OCI-LY7 (cell line): ENCODE measurements around the gene FHL3. TPM values are rescaled to one million over a fixed set of nuclear protein-coding genes. Genes with fewer than 3 reads are reported as not detected.

Experiments
- BruUV-seq: library from RNA; stranded (reverse); fragments of 400-500 nt; replicated peaks from 2 replicates; lab custom pipeline; 2021; lab: Mats Ljungman, UMichigan
- CTCF ChIA-PET: fragments of 300-600 bp; sonication (Branson Sonifier 250); formaldehyde crosslinking; loops from one replicate; lab custom pipeline; 2022; ENCODE audit warnings: antibody characterized with exemption; ENCODE audit not compliant: unreplicated experiment; lab: Charles Lee
- POLR2A ChIA-PET: fragments of 300-600 bp; sonication (Branson Sonifier 250); formaldehyde crosslinking; loops from one replicate; lab custom pipeline; 2022; ENCODE audit warnings: antibody characterized with exemption; lab: Charles Lee
- DNase-seq: peaks from one replicate; pipeline ENCODE4 v3.0.0-alpha.2; 2015; ENCODE audit warnings: low spot score
- H2AFZ ChIP-seq: fragments of 200-600 bp; sonication (generic), shearing (Covaris generic); 2 replicates; pipeline ENCODE4 v1.6.1; 2014; ENCODE audit warnings: mild to moderate bottlenecking, antibody characterized with exemption, low read length, moderate library complexity
- H3K27ac ChIP-seq: fragments of 200-600 bp; sonication (generic); 2 replicates; pipeline ENCODE4 v1.5.1; 2014; ENCODE audit warnings: mixed run types, low read depth, mild to moderate bottlenecking, moderate library complexity, low read length, inconsistent platforms; ENCODE audit not compliant: poor library complexity, severe bottlenecking
- H3K36me3 ChIP-seq: fragments of 200-600 bp; sonication (generic); 2 replicates; pipeline ENCODE4 v1.6.1; 2014; ENCODE audit warnings: mild to moderate bottlenecking, antibody characterized with exemption, low read length, moderate library complexity, mixed read lengths; ENCODE audit not compliant: insufficient read depth
- H3K4me1 ChIP-seq: fragments of 200-600 bp; sonication (generic); 2 replicates; pipeline ENCODE4 v1.5.1; 2014; ENCODE audit warnings: mild to moderate bottlenecking, low read length; ENCODE audit not compliant: insufficient read depth, poor library complexity, severe bottlenecking
- H3K4me2 ChIP-seq: fragments of 200-600 bp; sonication (generic); 2 replicates; pipeline ENCODE4 v1.6.1; 2014; ENCODE audit warnings: mild to moderate bottlenecking, low read length
- H3K4me3 ChIP-seq: fragments of 200-600 bp; sonication (generic); 2 replicates; pipeline ENCODE4 v1.5.1; 2014; ENCODE audit warnings: mild to moderate bottlenecking, low read depth, low read length; ENCODE audit not compliant: poor library complexity, severe bottlenecking
- H3K79me2 ChIP-seq: fragments of 200-600 bp; sonication (generic); 2 replicates; pipeline ENCODE4 v1.6.1; 2016; ENCODE audit warnings: low read depth, mild to moderate bottlenecking, low read length, moderate library complexity, mixed read lengths; ENCODE audit not compliant: insufficient read depth
- H3K9me2 ChIP-seq: fragments of 200-600 bp; sonication (generic); 2 replicates; pipeline ENCODE4 v1.6.1; 2016; ENCODE audit warnings: mild to moderate bottlenecking, low read length, mixed read lengths; ENCODE audit not compliant: insufficient read depth
- H3K9me3 ChIP-seq: fragments of 200-600 bp; sonication (generic); 2 replicates; pipeline ENCODE4 v1.6.1; 2014; ENCODE audit warnings: mild to moderate bottlenecking, mixed run types, low read length, mixed read lengths
- H4K20me1 ChIP-seq: fragments of 200-600 bp; sonication (generic); 2 replicates; pipeline ENCODE4 v1.6.1; 2014; ENCODE audit warnings: mild to moderate bottlenecking, antibody characterized with exemption, low read length, moderate library complexity, mixed read lengths; ENCODE audit not compliant: insufficient read depth
- CTCF ChIP-seq: fragments of 200-600 bp; sonication (generic); conservative IDR thresholded peaks from 2 replicates; pipeline ENCODE4 v1.5.1; 2014; ENCODE audit warnings: mild to moderate bottlenecking, antibody characterized with exemption, low read length, moderate library complexity, mixed read lengths
- EZH2phosphoT487 ChIP-seq: fragments of 200-600 bp; sonication (generic); IDR thresholded peaks from 2 replicates; pipeline ENCODE4 v1.6.1; 2018; ENCODE audit warnings: low read depth, borderline replicate concordance, mild to moderate bottlenecking, mixed run types, antibody characterized with exemption, low read length, moderate library complexity, mixed read lengths
- intact Hi-C: fragments of 100-400 bp; cut with micrococcal nuclease; formaldehyde crosslinking; loops from one replicate; pipeline ENCODE4 v1.10.0; 2022; ENCODE audit not compliant: unreplicated experiment
- total RNA-seq, 2 experiments: library from RNA; depleted of rRNA in 1 of 2; stranded (reverse); fragments of >200 nt in 1 of 2; shearing (Covaris generic) in 1 of 2; gene quantifications; 2 replicates each; pipeline ENCODE4 v1.2.3, GENCODE V29; 2014 to 2022

Gene FHL3
- total RNA-seq, 2 experiments from 2014 or later = 0.63 to 1.8 TPM

GRCh38 chr1:37955685-37956084 is 49.6 kb downstream of the FHL3 start:
- intact Hi-C loops = no loop called here
- no peaks in the 10 kb centered on the region for H3K9me3 ChIP-seq
- H3K79me2 ChIP-seq = no peaks in the 10 kb centered on the region
- H2AFZ ChIP-seq = no peak overlapping the region
- BruUV-seq = no TSS peak
- TF ChIP-seq EZH2phosphoT487 (no peak), CTCF (no peak)
- no peaks in the 10 kb centered on the region for H3K9me2 ChIP-seq
- DNase-seq = no peak
- peaks cover 22% of the 10 kb centered on the region for H3K4me1 ChIP-seq
- peaks cover 46% of the 10 kb centered on the region for H3K36me3 ChIP-seq
- H3K4me2 ChIP-seq = no peak overlapping the region
- no peaks in the 10 kb centered on the region for H4K20me1 ChIP-seq
- ChIA-PET CTCF (interaction anchor here (1.3 kb wide), 1 partner anchor 62 kb away, joined by 4 read pairs; no protein-coding TSS in a partner anchor), POLR2A (no interaction called here)
- no peak overlapping the region for H3K27ac ChIP-seq
- no peak overlapping the region for H3K4me3 ChIP-seq

GRCh38 chr1:37954316-37954971 is 50.9 kb downstream of the FHL3 start:
- Histone ChIP-seq H3K79me2 (no peaks in the 10 kb centered on the region), H3K9me2 (no peaks in the 10 kb centered on the region), H2AFZ (no peak overlapping the region), H3K4me2 (no peak overlapping the region), H3K9me3 (no peaks in the 10 kb centered on the region), H4K20me1 (no peaks in the 10 kb centered on the region), H3K4me1 (peaks cover 22% of the 10 kb centered on the region), H3K27ac (no peak overlapping the region), H3K4me3 (no peak overlapping the region), H3K36me3 (peaks cover 33% of the 10 kb centered on the region)
- no peak for DNase-seq
- ChIA-PET CTCF (interaction anchor here (1.3 kb wide), 1 partner anchor 61 kb away, joined by 4 read pairs; no protein-coding TSS in a partner anchor), POLR2A (no interaction called here)
- no TSS peak for BruUV-seq
- no peak for TF ChIP-seq EZH2phosphoT487
- no peak for TF ChIP-seq CTCF
- intact Hi-C loops = no loop called here

GRCh38 chr1:37952738-37953137 is 52.6 kb downstream of the FHL3 start:
- Histone ChIP-seq H3K79me2 (no peaks in the 10 kb centered on the region), H4K20me1 (no peaks in the 10 kb centered on the region), H3K4me3 (no peak overlapping the region), H3K4me1 (peaks cover 37% of the 10 kb centered on the region), H3K27ac (no peak overlapping the region), H3K4me2 (no peak overlapping the region), H3K9me2 (no peaks in the 10 kb centered on the region), H3K36me3 (peaks cover 16% of the 10 kb centered on the region), H2AFZ (no peak overlapping the region), H3K9me3 (no peaks in the 10 kb centered on the region)
- TF ChIP-seq CTCF = no peak
- TF ChIP-seq EZH2phosphoT487 = no peak
- ChIA-PET POLR2A (interaction anchor here (0.6 kb wide), 1 partner anchor 445 kb away, joined by 3 read pairs; no protein-coding TSS in a partner anchor), CTCF (no interaction called here)
- intact Hi-C loops = no loop called here
- BruUV-seq = no TSS peak
- no peak for DNase-seq
